Trophoblast cell (in vitro differentiated cells and primary cell): ENCODE data around the gene ZNF14.
"Not testable (repeated sequence)": the region's sequence is repeated elsewhere in the genome, so short reads cannot be mapped to it uniquely, and the experiment has no call there.

Source experiments
- DNase-seq, 2 donors: peaks; one replicate each; pipeline ENCODE4 v3.0.0-alpha.2; 2016
- H2AFZ ChIP-seq: 2 replicates; pipeline ENCODE4 v1.6.1; 2013; ENCODE audit warnings: low read length, moderate library complexity, mild to moderate bottlenecking; ENCODE audit not compliant: insufficient read depth, poor library complexity
- H2AK5ac ChIP-seq: 2 replicates; pipeline ENCODE4 v1.6.1; 2013; ENCODE audit warnings: mild to moderate bottlenecking, low read length
- H2BK120ac ChIP-seq: 2 replicates; pipeline ENCODE4 v1.6.1; 2013; ENCODE audit warnings: low read length, mild to moderate bottlenecking, moderate library complexity; ENCODE audit not compliant: insufficient read depth, poor library complexity
- H2BK12ac ChIP-seq: 2 replicates; pipeline ENCODE4 v1.6.1; 2013; ENCODE audit warnings: mild to moderate bottlenecking, low read length, moderate library complexity
- H2BK5ac ChIP-seq: 2 replicates; pipeline ENCODE4 v1.6.1; 2013; ENCODE audit warnings: low read length, low read depth, moderate library complexity, mild to moderate bottlenecking; ENCODE audit not compliant: poor library complexity
- H3K14ac ChIP-seq: 2 replicates; pipeline ENCODE4 v1.6.1; 2013; ENCODE audit warnings: mild to moderate bottlenecking, low read length
- H3K18ac ChIP-seq: 2 replicates; pipeline ENCODE4 v1.6.1; 2013; ENCODE audit warnings: mild to moderate bottlenecking, low read length
- H3K23ac ChIP-seq: 2 replicates; pipeline ENCODE4 v1.6.1; 2013; ENCODE audit warnings: low read length
- H3K27ac ChIP-seq: 2 replicates; pipeline ENCODE4 v1.5.1; 2013; ENCODE audit warnings: low read depth, mild to moderate bottlenecking, inconsistent platforms, low read length, moderate library complexity
- H3K27me3 ChIP-seq: 2 replicates; pipeline ENCODE4 v1.6.1; 2013; ENCODE audit warnings: inconsistent platforms, mild to moderate bottlenecking, low read length, moderate library complexity; ENCODE audit not compliant: insufficient read depth
- H3K36me3 ChIP-seq, 2 experiments: 1 replicate in 1 of 2; 2 replicates in 1 of 2; pipeline ENCODE4 v1.6.1; 2013; ENCODE audit warnings: low read length in 2 of 2, mild to moderate bottlenecking in 2 of 2, moderate library complexity in 1 of 2; ENCODE audit not compliant: insufficient read depth in 2 of 2, control insufficient read depth in 1 of 2
- H3K4ac ChIP-seq: 2 replicates; pipeline ENCODE4 v1.6.1; 2013; ENCODE audit warnings: low read depth, mild to moderate bottlenecking, low read length, moderate library complexity
- H3K4me1 ChIP-seq, 2 experiments: 1 replicate in 1 of 2; 2 replicates in 1 of 2; pipeline ENCODE4 v1.6.1; 2013; ENCODE audit warnings: low read length in 2 of 2, mild to moderate bottlenecking in 2 of 2, moderate library complexity in 1 of 2; ENCODE audit not compliant: insufficient read depth in 2 of 2, control insufficient read depth in 1 of 2
- H3K4me2 ChIP-seq: 2 replicates; pipeline ENCODE4 v1.6.1; 2013; ENCODE audit warnings: inconsistent platforms, mild to moderate bottlenecking, low read length, moderate library complexity
- H3K4me3 ChIP-seq: 2 replicates; pipeline ENCODE4 v1.5.1; 2013; ENCODE audit warnings: mild to moderate bottlenecking, low read depth, low read length, inconsistent platforms
- H3K79me1 ChIP-seq: one replicate; pipeline ENCODE4 v1.6.1; 2013; ENCODE audit warnings: low read length
- H3K79me2 ChIP-seq: 2 replicates; pipeline ENCODE4 v1.6.1; 2013; ENCODE audit warnings: low read length, mild to moderate bottlenecking; ENCODE audit not compliant: control insufficient read depth, insufficient read depth, poor library complexity
- H3K9ac ChIP-seq: 2 replicates; pipeline ENCODE4 v1.6.1; 2013; ENCODE audit warnings: mild to moderate bottlenecking, low read length
- H3K9me3 ChIP-seq: 2 replicates; pipeline ENCODE4 v1.6.1; 2013; ENCODE audit warnings: low read depth, mild to moderate bottlenecking, control low read depth, inconsistent platforms, low read length; ENCODE audit not compliant: insufficient read depth
- H4K12ac ChIP-seq: 2 replicates; pipeline ENCODE4 v1.6.1; 2013; ENCODE audit warnings: low read depth, mild to moderate bottlenecking, low read length, moderate library complexity
- H4K8ac ChIP-seq: 2 replicates; pipeline ENCODE4 v1.6.1; 2013; ENCODE audit warnings: low read depth, mild to moderate bottlenecking, low read length, moderate library complexity
- H4K91ac ChIP-seq: one replicate; pipeline ENCODE4 v1.6.1; 2013; ENCODE audit warnings: low read depth, mild to moderate bottlenecking, low read length, moderate library complexity
- WGBS: extraction: QIAGEN DNeasy Blood & Tissue Kit; methylation state at CpG from one replicate; pipeline ENCODE4 v1.1.7; 2013; ENCODE audit warnings: missing lambda C conversion rate; ENCODE audit not compliant: insufficient read length, insufficient coverage; ENCODE audit errors: extremely low coverage; 5-methylcytosine and 5-hydroxymethylcytosine counted together

Gene ZNF14

DNA sequence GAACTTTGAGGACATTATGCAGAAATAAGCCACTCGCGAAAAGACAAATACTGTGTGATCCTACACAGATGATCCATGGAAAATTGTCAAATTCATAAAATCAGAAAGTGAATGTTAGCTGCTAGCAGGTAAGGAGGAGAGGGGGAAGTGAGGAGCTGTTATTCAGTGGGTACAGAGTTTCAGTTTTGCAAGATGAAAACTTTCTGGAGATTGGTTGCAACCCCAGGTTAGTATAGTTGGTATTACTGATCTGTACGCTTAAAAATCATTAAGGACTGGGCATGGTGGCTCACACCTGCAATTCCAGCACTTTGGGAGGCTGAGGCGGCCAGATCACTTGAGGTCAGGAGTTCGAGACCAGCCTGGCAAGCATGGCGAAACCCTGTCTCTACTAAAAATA lies 46.3 kb downstream of the ZNF14 start:
- H4K12ac ChIP-seq, result no peak overlapping the region
- no peak overlapping the region for H3K4me3 ChIP-seq
- H2AK5ac ChIP-seq, result no peak overlapping the region
- no peaks in the 10 kb centered on the region for H3K79me1 ChIP-seq
- no CpG with 5 or more reads among the region's 6 CpGs for WGBS
- no peak overlapping the region for H3K4ac ChIP-seq
- no peak overlapping the region for H2BK12ac ChIP-seq
- H2BK120ac ChIP-seq, result no peak overlapping the region
- no peak overlapping the region for H3K9ac ChIP-seq
- no peak for DNase-seq
- no peaks in the 10 kb centered on the region for H3K79me2 ChIP-seq
- no peak overlapping the region for H4K8ac ChIP-seq
- H3K4me1 ChIP-seq, result no peaks in the 10 kb centered on the region
- H2AFZ ChIP-seq, result no peak overlapping the region
- H4K91ac ChIP-seq, result no peak overlapping the region
- no peaks in the 10 kb centered on the region for H3K27me3 ChIP-seq
- no peak overlapping the region for H3K18ac ChIP-seq
- H3K9me3 ChIP-seq, result no peaks in the 10 kb centered on the region
- no peak overlapping the region for H3K4me2 ChIP-seq
- H3K14ac ChIP-seq, result no peak overlapping the region
- H3K36me3 ChIP-seq, result peaks cover 0 to 2% of the 10 kb centered on the region in 2 experiments
- no peak overlapping the region for H2BK5ac ChIP-seq
- H3K23ac ChIP-seq, result no peak overlapping the region
- H3K27ac ChIP-seq, result no peak overlapping the region

DNA sequence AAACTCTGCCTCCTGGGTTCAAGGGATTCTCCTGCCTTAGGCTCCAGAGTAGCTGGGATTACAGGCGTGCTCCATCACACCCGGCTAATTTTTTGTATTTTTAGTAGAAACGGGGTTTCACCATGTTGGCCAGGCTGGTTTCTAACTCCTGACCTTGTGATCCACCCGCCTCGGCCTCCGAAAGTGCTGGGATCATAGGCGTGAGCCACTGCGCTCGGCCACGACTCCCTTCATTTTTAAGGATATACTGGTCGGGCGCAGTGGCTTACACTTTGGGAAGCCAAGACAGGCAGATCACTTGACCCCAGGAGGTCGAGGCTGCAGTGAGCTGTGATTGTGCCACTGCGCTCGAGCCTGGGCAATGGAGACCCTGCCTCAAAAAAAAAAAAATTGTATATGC lies 46.8 kb downstream of the ZNF14 start:
- not testable (repeated sequence) for H3K4me2 ChIP-seq, H3K4me1 ChIP-seq, H3K27ac ChIP-seq, H2AK5ac ChIP-seq, H2AFZ ChIP-seq, H3K9me3 ChIP-seq, H3K79me1 ChIP-seq, H3K23ac ChIP-seq, H3K4ac ChIP-seq, H2BK120ac ChIP-seq, H3K14ac ChIP-seq, H3K27me3 ChIP-seq, H2BK5ac ChIP-seq, H3K18ac ChIP-seq, H4K91ac ChIP-seq, H2BK12ac ChIP-seq, H3K4me3 ChIP-seq, DNase-seq, H4K8ac ChIP-seq, H3K9ac ChIP-seq, H3K79me2 ChIP-seq, H4K12ac ChIP-seq, H3K36me3 ChIP-seq
- WGBS, result no CpG with 5 or more reads among the region's 15 CpGs

DNA sequence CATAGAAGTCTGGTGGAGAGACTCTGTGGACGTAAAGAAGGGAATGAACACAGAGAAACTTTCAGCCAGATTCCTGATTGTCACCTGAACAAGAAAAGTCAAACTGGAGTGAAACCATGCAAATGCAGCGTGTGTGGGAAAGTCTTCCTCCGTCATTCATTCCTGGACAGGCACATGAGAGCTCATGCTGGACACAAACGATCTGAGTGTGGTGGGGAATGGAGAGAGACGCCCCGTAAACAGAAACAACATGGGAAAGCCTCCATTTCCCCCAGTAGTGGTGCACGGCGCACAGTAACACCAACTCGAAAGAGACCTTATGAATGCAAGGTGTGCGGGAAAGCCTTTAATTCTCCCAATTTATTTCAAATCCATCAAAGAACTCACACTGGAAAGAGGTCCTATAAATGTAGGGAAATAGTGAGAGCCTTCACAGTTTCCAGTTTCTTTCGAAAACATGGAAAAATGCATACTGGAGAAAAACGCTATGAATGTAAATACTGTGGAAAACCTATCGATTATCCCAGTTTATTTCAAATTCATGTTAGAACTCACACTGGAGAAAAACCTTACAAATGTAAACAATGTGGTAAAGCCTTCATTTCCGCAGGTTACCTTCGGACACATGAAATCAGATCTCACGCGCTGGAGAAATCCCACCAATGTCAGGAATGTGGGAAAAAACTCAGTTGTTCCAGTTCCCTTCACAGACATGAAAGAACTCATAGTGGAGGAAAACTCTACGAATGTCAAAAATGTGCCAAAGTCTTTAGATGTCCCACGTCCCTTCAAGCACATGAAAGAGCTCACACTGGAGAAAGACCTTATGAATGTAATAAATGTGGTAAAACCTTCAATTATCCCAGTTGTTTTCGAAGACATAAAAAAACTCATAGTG lies 53.5 kb downstream of the ZNF14 start:
- H3K36me3 ChIP-seq, result peaks cover 26 to 27% of the 10 kb centered on the region in 2 experiments
- no peak overlapping the region for H3K14ac ChIP-seq
- H4K8ac ChIP-seq, result no peak overlapping the region
- peak overlapping the region; percentile 29 for H3K9ac ChIP-seq
- no peaks in the 10 kb centered on the region for H3K79me1 ChIP-seq
- DNase-seq, result peak; percentile 78 to 97
- no peak overlapping the region for H2BK120ac ChIP-seq
- no peaks in the 10 kb centered on the region for H3K79me2 ChIP-seq
- H2BK12ac ChIP-seq, result no peak overlapping the region
- WGBS, result no CpG with 5 or more reads among the region's 20 CpGs
- H3K4me1 ChIP-seq, result peaks cover 0 to 2% of the 10 kb centered on the region in 2 experiments
- no peak overlapping the region for H3K4ac ChIP-seq
- no peak overlapping the region for H2AFZ ChIP-seq
- peaks cover 8% of the 10 kb centered on the region for H3K9me3 ChIP-seq
- no peak overlapping the region for H2AK5ac ChIP-seq
- no peak overlapping the region for H3K27ac ChIP-seq
- no peak overlapping the region for H4K12ac ChIP-seq
- H3K27me3 ChIP-seq, result no peaks in the 10 kb centered on the region
- H3K18ac ChIP-seq, result no peak overlapping the region
- H4K91ac ChIP-seq, result no peak overlapping the region
- H3K23ac ChIP-seq, result no peak overlapping the region
- no peak overlapping the region for H2BK5ac ChIP-seq
- H3K4me3 ChIP-seq, result no peak overlapping the region
- H3K4me2 ChIP-seq, result no peak overlapping the region

DNA sequence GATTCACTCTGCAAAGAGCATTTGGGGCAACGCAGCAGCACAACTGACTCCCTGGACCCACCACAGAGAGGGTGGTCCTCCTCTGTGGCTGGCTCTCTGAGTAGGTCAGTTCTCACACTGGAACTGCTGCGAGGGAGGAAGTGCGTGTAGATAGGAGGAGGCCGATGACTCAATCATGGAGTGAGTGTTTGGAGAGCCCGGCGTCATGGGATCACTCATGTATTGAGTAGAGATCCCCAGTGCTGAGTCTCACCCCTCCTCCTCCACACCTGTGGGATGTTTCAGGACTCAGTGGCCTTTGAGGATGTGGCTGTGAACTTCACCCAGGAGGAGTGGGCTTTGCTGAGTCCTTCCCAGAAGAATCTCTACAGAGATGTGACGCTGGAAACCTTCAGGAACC lies 55.3 kb downstream of the ZNF14 start:
- Histone ChIP-seq H3K27ac (no peak overlapping the region), H3K14ac (no peak overlapping the region), H2AFZ (no peak overlapping the region), H3K23ac (no peak overlapping the region), H3K27me3 (no peaks in the 10 kb centered on the region), H3K36me3 (peaks cover 27 to 30% of the 10 kb centered on the region in 2 experiments), H3K79me1 (no peaks in the 10 kb centered on the region), H3K9me3 (peaks cover 8% of the 10 kb centered on the region), H2AK5ac (no peak overlapping the region), H2BK120ac (no peak overlapping the region), H2BK5ac (no peak overlapping the region), H3K79me2 (no peaks in the 10 kb centered on the region), H4K8ac (no peak overlapping the region), H4K12ac (no peak overlapping the region), H2BK12ac (no peak overlapping the region), H4K91ac (no peak overlapping the region), H3K4ac (no peak overlapping the region), H3K4me3 (no peak overlapping the region), H3K4me2 (no peak overlapping the region), H3K4me1 (peaks cover 0 to 2% of the 10 kb centered on the region in 2 experiments), H3K18ac (no peak overlapping the region), H3K9ac (no peak overlapping the region)
- DNase-seq, result no peak
- no CpG with 5 or more reads among the region's 7 CpGs for WGBS
